GM12878 (cell line): ENCODE measurements around the gene TNRC6B.

ENCODE experiments used
- CREB1 ChIP-seq: IDR thresholded peaks from 2 replicates; pipeline ENCODE4 v1.6.1; 2012; ENCODE audit warnings: low read depth, mild to moderate bottlenecking, inconsistent platforms
- MEF2A ChIP-seq: IDR thresholded peaks from 2 replicates; pipeline ENCODE4 v1.6.1; 2011; ENCODE audit warnings: low read depth, mild to moderate bottlenecking, low read length, moderate library complexity; ENCODE audit not compliant: insufficient read depth
- MXI1 ChIP-seq: fragments of 150-350 bp; IDR thresholded peaks from 2 replicates; pipeline ENCODE4 v1.6.1; 2011; ENCODE audit warnings: low read depth, mild to moderate bottlenecking, inconsistent platforms, low read length, improper control_type of control experiment
- POLR2A ChIP-seq: IDR thresholded peaks from 2 replicates; pipeline ENCODE4 v1.6.1; 2011; ENCODE audit warnings: low read depth, mild to moderate bottlenecking, low read length
- POLR2AphosphoS5 ChIP-seq: IDR thresholded peaks from 2 replicates; pipeline ENCODE4 v1.6.1; 2011; ENCODE audit warnings: mild to moderate bottlenecking, low read length, inconsistent platforms
- RAD21 ChIP-seq: IDR thresholded peaks from 2 replicates; pipeline ENCODE4 v1.6.1; 2011; ENCODE audit warnings: mild to moderate bottlenecking, low read depth, low read length, moderate library complexity; ENCODE audit not compliant: insufficient read depth
- SMC3 ChIP-seq: IDR thresholded peaks from 2 replicates; pipeline ENCODE4 v1.6.1; 2011; ENCODE audit warnings: low read length, improper control_type of control experiment, borderline replicate concordance
- TAF1 ChIP-seq: IDR thresholded peaks from 2 replicates; pipeline ENCODE4 v1.6.1; 2011; ENCODE audit warnings: mild to moderate bottlenecking, low read depth, low read length, borderline replicate concordance
- ZBED1 ChIP-seq: IDR thresholded peaks from 2 replicates; pipeline ENCODE4 v1.6.1; 2016; ENCODE audit warnings: borderline replicate concordance
- TF ChIP-seq, protein P1 (sequence below): IDR thresholded peaks from 2 replicates; pipeline ENCODE4 v1.6.1; 2011; ENCODE audit warnings: mild to moderate bottlenecking, low read depth, low read length, moderate library complexity; ENCODE audit not compliant: insufficient replicate concordance
- TF ChIP-seq, protein P2 (sequence below), 3 experiments: IDR thresholded peaks in 2 of 3; conservative IDR thresholded peaks in 1 of 3; 2 replicates each; pipeline ENCODE4 v1.5.1; 2011; ENCODE audit warnings: low read depth in 3 of 3, low read length in 3 of 3, mild to moderate bottlenecking in 3 of 3, control low read depth in 2 of 3, moderate library complexity in 2 of 3, inconsistent platforms in 1 of 3, mixed read lengths in 1 of 3; ENCODE audit not compliant: control insufficient read depth in 2 of 3, insufficient read depth in 1 of 3; ENCODE audit errors: extremely low read depth in 1 of 3

DNA sequence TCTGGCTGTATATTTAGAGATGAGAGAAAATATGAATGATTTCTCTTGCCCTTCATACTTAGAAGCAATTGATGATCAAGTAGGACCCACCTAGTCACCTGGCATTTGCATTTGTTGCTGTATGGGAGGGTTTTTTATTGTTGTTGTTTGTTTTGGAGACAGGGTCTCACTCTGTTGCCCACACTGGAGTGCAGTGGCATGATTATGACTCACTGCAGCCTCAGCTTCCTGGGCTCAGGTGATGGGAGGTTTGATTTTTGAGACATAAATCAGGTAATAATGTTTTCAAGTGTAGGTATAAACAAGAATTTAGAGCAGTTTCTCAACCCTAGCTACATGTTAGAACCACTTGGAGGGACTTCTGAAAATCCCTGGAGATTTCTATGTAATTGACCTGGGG is 63.0 kb downstream of the TNRC6B start:
- no peak for TF ChIP-seq POLR2AphosphoS5
- TF ChIP-seq ZBED1, result no peak
- TF ChIP-seq, protein P1, sequence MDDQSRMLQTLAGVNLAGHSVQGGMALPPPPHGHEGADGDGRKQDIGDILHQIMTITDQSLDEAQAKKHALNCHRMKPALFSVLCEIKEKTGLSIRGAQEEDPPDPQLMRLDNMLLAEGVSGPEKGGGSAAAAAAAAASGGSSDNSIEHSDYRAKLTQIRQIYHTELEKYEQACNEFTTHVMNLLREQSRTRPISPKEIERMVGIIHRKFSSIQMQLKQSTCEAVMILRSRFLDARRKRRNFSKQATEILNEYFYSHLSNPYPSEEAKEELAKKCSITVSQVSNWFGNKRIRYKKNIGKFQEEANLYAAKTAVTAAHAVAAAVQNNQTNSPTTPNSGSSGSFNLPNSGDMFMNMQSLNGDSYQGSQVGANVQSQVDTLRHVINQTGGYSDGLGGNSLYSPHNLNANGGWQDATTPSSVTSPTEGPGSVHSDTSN, result no peak
- no peak for TF ChIP-seq TAF1
- no peak for TF ChIP-seq POLR2A
- TF ChIP-seq CREB1, result no peak
- TF ChIP-seq SMC3, result no peak
- no peak for TF ChIP-seq MEF2A
- TF ChIP-seq, protein P2, sequence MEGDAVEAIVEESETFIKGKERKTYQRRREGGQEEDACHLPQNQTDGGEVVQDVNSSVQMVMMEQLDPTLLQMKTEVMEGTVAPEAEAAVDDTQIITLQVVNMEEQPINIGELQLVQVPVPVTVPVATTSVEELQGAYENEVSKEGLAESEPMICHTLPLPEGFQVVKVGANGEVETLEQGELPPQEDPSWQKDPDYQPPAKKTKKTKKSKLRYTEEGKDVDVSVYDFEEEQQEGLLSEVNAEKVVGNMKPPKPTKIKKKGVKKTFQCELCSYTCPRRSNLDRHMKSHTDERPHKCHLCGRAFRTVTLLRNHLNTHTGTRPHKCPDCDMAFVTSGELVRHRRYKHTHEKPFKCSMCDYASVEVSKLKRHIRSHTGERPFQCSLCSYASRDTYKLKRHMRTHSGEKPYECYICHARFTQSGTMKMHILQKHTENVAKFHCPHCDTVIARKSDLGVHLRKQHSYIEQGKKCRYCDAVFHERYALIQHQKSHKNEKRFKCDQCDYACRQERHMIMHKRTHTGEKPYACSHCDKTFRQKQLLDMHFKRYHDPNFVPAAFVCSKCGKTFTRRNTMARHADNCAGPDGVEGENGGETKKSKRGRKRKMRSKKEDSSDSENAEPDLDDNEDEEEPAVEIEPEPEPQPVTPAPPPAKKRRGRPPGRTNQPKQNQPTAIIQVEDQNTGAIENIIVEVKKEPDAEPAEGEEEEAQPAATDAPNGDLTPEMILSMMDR (IDR thresholded peaks at IDR 0.05 in 2 of 3, conservative IDR thresholded peaks at IDR 0.05 in 1 of 3; ENCODE audit: control insufficient read depth in 2 of 3, extremely low read depth in 1 of 3, insufficient read depth in 1 of 3, low read depth in 3 of 3, low read length in 3 of 3), result no peak
- no peak for TF ChIP-seq RAD21
- no peak for TF ChIP-seq MXI1
